GM08714 (cell line): ENCODE data around the gene LDLRAD2.

Experiments used
- H3K4me3 ChIP-seq: fragments of 200-500 bp; sonication (Bioruptor generic); 2 replicates; pipeline ENCODE4 v1.5.1; 2014; ENCODE audit warnings: mild to moderate bottlenecking, low read length, inconsistent platforms
- ZNF274 ChIP-seq: IDR thresholded peaks from 2 replicates; pipeline ENCODE4 v1.6.1; 2012; ENCODE audit warnings: mild to moderate bottlenecking, low read depth, low read length

The LDLRAD2 gene

GRCh38 chr1:21865609-21865942 lies 53.5 kb downstream of the LDLRAD2 start:
- TF ChIP-seq ZNF274: no peak
- H3K4me3 ChIP-seq: no peak overlapping the region

- no peak for TF ChIP-seq ZNF274
- no peak overlapping the region; the same call in 1 of the 2 replicates for H3K4me3 ChIP-seq
Observed at GRCh38 chr1:21865943-21866706, 54.1 kb downstream of the LDLRAD2 start.

GRCh38 chr1:21866707-21867043 lies 54.6 kb downstream of the LDLRAD2 start:
- TF ChIP-seq ZNF274: no peak
- H3K4me3 ChIP-seq: no peak overlapping the region; the same call in 1 of the 2 replicates

GRCh38 chr1:21867451-21867996 lies 55.5 kb downstream of the LDLRAD2 start:
- TF ChIP-seq ZNF274: no peak

GRCh38 chr1:21868482-21868881 lies 56.4 kb downstream of the LDLRAD2 start:
- TF ChIP-seq ZNF274: no peak
- H3K4me3 ChIP-seq: no peak overlapping the region

More at GRCh38 chr1:21867451-21867996, 55.5 kb downstream of the LDLRAD2 start:
- H3K4me3 ChIP-seq: no peak overlapping the region

GRCh38 chr1:21868941-21869454 lies 56.9 kb downstream of the LDLRAD2 start:
- TF ChIP-seq ZNF274: no peak
- no peak overlapping the region for H3K4me3 ChIP-seq

GRCh38 chr1:21869620-21870121 lies 57.6 kb downstream of the LDLRAD2 start:
- H3K4me3 ChIP-seq: no peak overlapping the region
- no peak for TF ChIP-seq ZNF274

GRCh38 chr1:21870611-21871010 lies 58.5 kb downstream of the LDLRAD2 start:
- no peak overlapping the region for H3K4me3 ChIP-seq
- TF ChIP-seq ZNF274: no peak

- H3K4me3 ChIP-seq: no peak overlapping the region
- no peak for TF ChIP-seq ZNF274
Observed at GRCh38 chr1:21871943-21872342, 59.9 kb downstream of the LDLRAD2 start.

- no peak for TF ChIP-seq ZNF274
- H3K4me3 ChIP-seq: no peak overlapping the region
Observed at GRCh38 chr1:21872445-21873079, 60.5 kb downstream of the LDLRAD2 start.

GRCh38 chr1:21873174-21873573 lies 61.1 kb downstream of the LDLRAD2 start:
- no peak for TF ChIP-seq ZNF274

GRCh38 chr1:21873761-21874160 lies 61.7 kb downstream of the LDLRAD2 start:
- TF ChIP-seq ZNF274: no peak
- H3K4me3 ChIP-seq: no peak overlapping the region

More at GRCh38 chr1:21873174-21873573, 61.1 kb downstream of the LDLRAD2 start:
- no peak overlapping the region for H3K4me3 ChIP-seq

- no peak for TF ChIP-seq ZNF274
- no peak overlapping the region for H3K4me3 ChIP-seq
Observed at GRCh38 chr1:21874328-21874727, 62.3 kb downstream of the LDLRAD2 start.
